HUDEP-2 (cell line): ENCODE measurements around the gene RYR2.

Experiments used
- DNase-seq, 76 experiments: peaks; one replicate each; lab custom pipeline; 2025; ENCODE audit not compliant: unreplicated experiment in 76 of 76; lab: John Stamatoyannopoulos, UW

RYR2 gene

GRCh38 chr1:237405912-237406311, 363.9 kb downstream of the RYR2 start:
- no peak for DNase-seq

- DNase-seq, result no peak
Observed at GRCh38 chr1:237411621-237412020, 369.6 kb downstream of the RYR2 start.

- no peak for DNase-seq
Observed at GRCh38 chr1:237416924-237417655, 375.1 kb downstream of the RYR2 start.

- DNase-seq, result no peak
Observed at GRCh38 chr1:237428809-237429208, 386.8 kb downstream of the RYR2 start.

GRCh38 chr1:237429252-237429651, 387.3 kb downstream of the RYR2 start:
- peak in 5 of 76 experiments; percentile 2 to 25 (median 18) for DNase-seq

- no peak for DNase-seq
Observed at GRCh38 chr1:237431448-237431847, 389.5 kb downstream of the RYR2 start.

- no peak for DNase-seq
Observed at GRCh38 chr1:237440346-237440745, 398.4 kb downstream of the RYR2 start.

GRCh38 chr1:237444120-237444790, 402.3 kb downstream of the RYR2 start:
- DNase-seq, result peak in 2 of 76 experiments; percentile 28 to 33

GRCh38 chr1:237448042-237448441, 406.1 kb downstream of the RYR2 start:
- no peak for DNase-seq

GRCh38 chr1:237457573-237457972, 415.6 kb downstream of the RYR2 start:
- no peak for DNase-seq

- no peak for DNase-seq
Observed at GRCh38 chr1:237467320-237467719, 425.3 kb downstream of the RYR2 start.

- DNase-seq, result peak in 53 of 76 experiments; percentile 3 to 88 (median 30)
Observed at GRCh38 chr1:237470712-237471338, 428.8 kb downstream of the RYR2 start.

- no peak for DNase-seq
Observed at GRCh38 chr1:237471377-237471776, 429.4 kb downstream of the RYR2 start.

GRCh38 chr1:237471956-237472355, 430.0 kb downstream of the RYR2 start:
- no peak for DNase-seq

GRCh38 chr1:237473854-237474253, 431.9 kb downstream of the RYR2 start:
- no peak for DNase-seq

GRCh38 chr1:237478082-237478481, 436.1 kb downstream of the RYR2 start:
- no peak for DNase-seq

GRCh38 chr1:237478842-237479241, 436.9 kb downstream of the RYR2 start:
- no peak for DNase-seq

- no peak for DNase-seq
Observed at GRCh38 chr1:237482777-237483176, 440.8 kb downstream of the RYR2 start.

- DNase-seq, result peak in 9 of 76 experiments; percentile 1 to 21 (median 3)
Observed at GRCh38 chr1:237492359-237492758, 450.4 kb downstream of the RYR2 start.

GRCh38 chr1:237500566-237500965, 458.6 kb downstream of the RYR2 start:
- no peak for DNase-seq

GRCh38 chr1:237503292-237503691, 461.3 kb downstream of the RYR2 start:
- no peak for DNase-seq

- no peak for DNase-seq
Observed at GRCh38 chr1:237507005-237507404, 465.0 kb downstream of the RYR2 start.
